ENCODE results near the gene PODNL1.

PODNL1 gene

GRCh38 chr19:13905634-13906520 is 32.3 kb downstream of the PODNL1 start, which contains the start of the genes BRME1 and CC2D1A:
Gene BRME1 (minus strand): TSS chr19:13906117. CDS start chr19:13904892, 1,225 bp downstream.
Gene CC2D1A (plus strand): TSS chr19:13906201. CDS start chr19:13906442, 241 bp downstream.
- Histone ChIP-seq H3K18ac (ENCODE audit: low read length) (no peak within 1 kb of the TSS), H3K4me1 (ENCODE audit: control insufficient read depth, low read depth, low read length) (no peaks in the 10 kb centered on the region), H3K4me2 (ENCODE audit: low read length) (peak within 1 kb of the TSS; percentile 87), H3K27ac (ENCODE audit: low read depth, low read length) (no peak within 1 kb of the TSS), H3K56ac (ENCODE audit: low read length) (peak within 1 kb of the TSS; percentile 96), H3K79me2 (ENCODE audit: control insufficient read depth, insufficient read depth, low read length) (no peaks in the 10 kb centered on the region), H3K36me3 (ENCODE audit: control insufficient read depth, insufficient read depth, low read length) (no peaks in the 10 kb centered on the region), H4K5ac (ENCODE audit: low read length) (no peak within 1 kb of the TSS), H2AK5ac (ENCODE audit: low read length) (no peak within 1 kb of the TSS), H3K23ac (ENCODE audit: low read length) (peak within 1 kb of the TSS; percentile 66), H2BK5ac (ENCODE audit: low read length) (no peak within 1 kb of the TSS), H3K4me3 (ENCODE audit: low read length) (peak within 1 kb of the TSS; percentile 86), H3K4ac (ENCODE audit: low read depth, low read length) (no peak within 1 kb of the TSS), H2BK15ac (replicated peaks; ENCODE audit: low read depth) (no peak within 1 kb of the TSS), H3K27me3 (ENCODE audit: insufficient read depth, low read length, poor library complexity) (no peaks in the 10 kb centered on the region), H2BK120ac (ENCODE audit: low read depth, low read length) (no peak within 1 kb of the TSS), H3K79me1 (ENCODE audit: low read length) (no peaks in the 10 kb centered on the region), H3K9ac (ENCODE audit: low read length) (peak within 1 kb of the TSS; percentile 89), H4K8ac (ENCODE audit: low read depth, low read length) (no peak within 1 kb of the TSS)
- DNase-seq = peak; percentile 91
- WGBS (ENCODE audit: extremely low coverage, insufficient coverage, low lambda C conversion rate) = no CpG with 5 or more reads among the region's 86 CpGs

GRCh38 chr19:13902993-13903555 is 35.1 kb downstream of the PODNL1 start:
- no peak overlapping the region for H3K18ac ChIP-seq (ENCODE audit: low read length)
- no peaks in the 10 kb centered on the region for H3K79me2 ChIP-seq (ENCODE audit: control insufficient read depth, insufficient read depth, low read length)
- H4K8ac ChIP-seq (ENCODE audit: low read depth, low read length) = no peak overlapping the region
- no peak overlapping the region for H2BK120ac ChIP-seq (ENCODE audit: low read depth, low read length)
- H2BK5ac ChIP-seq (ENCODE audit: low read length) = no peak overlapping the region
- no peak overlapping the region for H3K4me2 ChIP-seq (ENCODE audit: low read length)
- no peak overlapping the region for H2BK15ac ChIP-seq (replicated peaks; ENCODE audit: low read depth)
- H3K79me1 ChIP-seq (ENCODE audit: low read length) = no peaks in the 10 kb centered on the region
- H3K36me3 ChIP-seq (ENCODE audit: control insufficient read depth, insufficient read depth, low read length) = no peaks in the 10 kb centered on the region
- no peaks in the 10 kb centered on the region for H3K27me3 ChIP-seq (ENCODE audit: insufficient read depth, low read length, poor library complexity)
- H3K9ac ChIP-seq (ENCODE audit: low read length) = no peak overlapping the region
- DNase-seq = peak; percentile 47
- no peaks in the 10 kb centered on the region for H3K4me1 ChIP-seq (ENCODE audit: control insufficient read depth, low read depth, low read length)
- H4K5ac ChIP-seq (ENCODE audit: low read length) = no peak overlapping the region
- no peak overlapping the region for H3K23ac ChIP-seq (ENCODE audit: low read length)
- no peak overlapping the region for H2AK5ac ChIP-seq (ENCODE audit: low read length)
- H3K4me3 ChIP-seq (ENCODE audit: low read length) = no peak overlapping the region
- no CpG with 5 or more reads among the region's 4 CpGs for WGBS (ENCODE audit: extremely low coverage, insufficient coverage, low lambda C conversion rate)
- no peak overlapping the region for H3K4ac ChIP-seq (ENCODE audit: low read depth, low read length)
- no peak overlapping the region for H3K56ac ChIP-seq (ENCODE audit: low read length)
- no peak overlapping the region for H3K27ac ChIP-seq (ENCODE audit: low read depth, low read length)

- no peak overlapping the region for H3K56ac ChIP-seq (ENCODE audit: low read length)
- H3K4me1 ChIP-seq (ENCODE audit: control insufficient read depth, low read depth, low read length) = no peaks in the 10 kb centered on the region
- H3K27me3 ChIP-seq (ENCODE audit: insufficient read depth, low read length, poor library complexity) = no peaks in the 10 kb centered on the region
- no peak overlapping the region for H3K4me3 ChIP-seq (ENCODE audit: low read length)
- no peaks in the 10 kb centered on the region for H3K79me2 ChIP-seq (ENCODE audit: control insufficient read depth, insufficient read depth, low read length)
- H4K5ac ChIP-seq (ENCODE audit: low read length) = no peak overlapping the region
- H2BK120ac ChIP-seq (ENCODE audit: low read depth, low read length) = no peak overlapping the region
- H3K4ac ChIP-seq (ENCODE audit: low read depth, low read length) = no peak overlapping the region
- H3K36me3 ChIP-seq (ENCODE audit: control insufficient read depth, insufficient read depth, low read length) = no peaks in the 10 kb centered on the region
- no peak overlapping the region for H3K4me2 ChIP-seq (ENCODE audit: low read length)
- no peak overlapping the region for H3K18ac ChIP-seq (ENCODE audit: low read length)
- no CpG with 5 or more reads among the region's 5 CpGs for WGBS (ENCODE audit: extremely low coverage, insufficient coverage, low lambda C conversion rate)
- H4K8ac ChIP-seq (ENCODE audit: low read depth, low read length) = no peak overlapping the region
- no peak for DNase-seq
- H2BK5ac ChIP-seq (ENCODE audit: low read length) = no peak overlapping the region
- H2AK5ac ChIP-seq (ENCODE audit: low read length) = no peak overlapping the region
- H3K79me1 ChIP-seq (ENCODE audit: low read length) = no peaks in the 10 kb centered on the region
- H3K27ac ChIP-seq (ENCODE audit: low read depth, low read length) = no peak overlapping the region
- H3K9ac ChIP-seq (ENCODE audit: low read length) = no peak overlapping the region
- H3K23ac ChIP-seq (ENCODE audit: low read length) = no peak overlapping the region
- no peak overlapping the region for H2BK15ac ChIP-seq (replicated peaks; ENCODE audit: low read depth)
Measured at GRCh38 chr19:13899912-13900584, 38.2 kb downstream of the PODNL1 start.

GRCh38 chr19:13899393-13899792 is 38.8 kb downstream of the PODNL1 start:
- Histone ChIP-seq H3K36me3 (ENCODE audit: control insufficient read depth, insufficient read depth, low read length) (no peaks in the 10 kb centered on the region), H3K79me1 (ENCODE audit: low read length) (no peaks in the 10 kb centered on the region), H3K4me2 (ENCODE audit: low read length) (no peak overlapping the region), H3K4ac (ENCODE audit: low read depth, low read length) (no peak overlapping the region), H3K9ac (ENCODE audit: low read length) (no peak overlapping the region), H4K5ac (ENCODE audit: low read length) (no peak overlapping the region), H3K4me3 (ENCODE audit: low read length) (no peak overlapping the region), H3K18ac (ENCODE audit: low read length) (no peak overlapping the region), H2BK15ac (replicated peaks; ENCODE audit: low read depth) (no peak overlapping the region), H3K23ac (ENCODE audit: low read length) (no peak overlapping the region), H4K8ac (ENCODE audit: low read depth, low read length) (no peak overlapping the region), H3K27ac (ENCODE audit: low read depth, low read length) (no peak overlapping the region), H3K4me1 (ENCODE audit: control insufficient read depth, low read depth, low read length) (no peaks in the 10 kb centered on the region), H3K79me2 (ENCODE audit: control insufficient read depth, insufficient read depth, low read length) (no peaks in the 10 kb centered on the region), H3K27me3 (ENCODE audit: insufficient read depth, low read length, poor library complexity) (no peaks in the 10 kb centered on the region), H3K56ac (ENCODE audit: low read length) (no peak overlapping the region), H2BK5ac (ENCODE audit: low read length) (no peak overlapping the region), H2BK120ac (ENCODE audit: low read depth, low read length) (no peak overlapping the region), H2AK5ac (ENCODE audit: low read length) (no peak overlapping the region)
- WGBS (ENCODE audit: extremely low coverage, insufficient coverage, low lambda C conversion rate) = no CpG with 5 or more reads among the region's 10 CpGs
- DNase-seq = no peak

GRCh38 chr19:13896227-13896626 is 42.0 kb downstream of the PODNL1 start:
- Histone ChIP-seq H3K27ac (ENCODE audit: low read depth, low read length) (no peak overlapping the region), H3K23ac (ENCODE audit: low read length) (no peak overlapping the region), H3K4me2 (ENCODE audit: low read length) (no peak overlapping the region), H3K79me1 (ENCODE audit: low read length) (no peaks in the 10 kb centered on the region), H2AK5ac (ENCODE audit: low read length) (no peak overlapping the region), H3K79me2 (ENCODE audit: control insufficient read depth, insufficient read depth, low read length) (no peaks in the 10 kb centered on the region), H2BK120ac (ENCODE audit: low read depth, low read length) (no peak overlapping the region), H3K9ac (ENCODE audit: low read length) (no peak overlapping the region), H3K27me3 (ENCODE audit: insufficient read depth, low read length, poor library complexity) (no peaks in the 10 kb centered on the region), H3K4ac (ENCODE audit: low read depth, low read length) (no peak overlapping the region), H3K56ac (ENCODE audit: low read length) (no peak overlapping the region), H2BK15ac (replicated peaks; ENCODE audit: low read depth) (no peak overlapping the region), H3K36me3 (ENCODE audit: control insufficient read depth, insufficient read depth, low read length) (no peaks in the 10 kb centered on the region), H4K8ac (ENCODE audit: low read depth, low read length) (no peak overlapping the region), H3K4me1 (ENCODE audit: control insufficient read depth, low read depth, low read length) (no peaks in the 10 kb centered on the region), H4K5ac (ENCODE audit: low read length) (no peak overlapping the region), H3K18ac (ENCODE audit: low read length) (no peak overlapping the region), H2BK5ac (ENCODE audit: low read length) (no peak overlapping the region), H3K4me3 (ENCODE audit: low read length) (no peak overlapping the region)
- WGBS (ENCODE audit: extremely low coverage, insufficient coverage, low lambda C conversion rate) = no CpG with 5 or more reads among the region's 2 CpGs
- DNase-seq = no peak
